Stimulated activated CD4-positive, alpha-beta T cell treated with anti-CD3 and anti-CD28 coated beads, TNF-alpha, amount 100 ng/mL, for 48 hours (primary cell): ENCODE data around the gene ACTG1.
"Not testable (repeated sequence)": the region's sequence is repeated elsewhere in the genome, so short reads cannot be mapped to it uniquely, and the experiment has no call there.

Experiments used
- DNase-seq, 3 donors: peaks; one replicate each; pipeline ENCODE4 v3.0.0-alpha.2; 2020; ENCODE audit warnings: low read depth in 3 of 3

The ACTG1 gene

GRCh38 chr17:81532490-81533287 lies 20.1 kb upstream of the ACTG1 start:
- no peak for DNase-seq

- DNase-seq = not testable (repeated sequence)
Observed at GRCh38 chr17:81531998-81532404, 19.4 kb upstream of the ACTG1 start.

- DNase-seq = not testable (repeated sequence)
Observed at GRCh38 chr17:81531013-81531412, 18.4 kb upstream of the ACTG1 start.

- DNase-seq = no peak
Observed at GRCh38 chr17:81529437-81529803, 16.8 kb upstream of the ACTG1 start.

GRCh38 chr17:81528651-81529436 lies 16.2 kb upstream of the ACTG1 start:
- no peak for DNase-seq

- no peak for DNase-seq
Observed at GRCh38 chr17:81528384-81528650, 15.7 kb upstream of the ACTG1 start.

- no peak for DNase-seq
Observed at GRCh38 chr17:81527591-81528383, 15.2 kb upstream of the ACTG1 start, which contains the start of gene FSCN2. Gene FSCN2, plus strand, starts transcription at chr17:81528377. Its CDS starts 155 bp downstream, at chr17:81528532.

GRCh38 chr17:81526662-81527571 lies 14.3 kb upstream of the ACTG1 start:
- DNase-seq = no peak

- DNase-seq = no peak
Observed at GRCh38 chr17:81524865-81525159, 12.2 kb upstream of the ACTG1 start.

GRCh38 chr17:81524039-81524864 lies 11.7 kb upstream of the ACTG1 start:
- no peak for DNase-seq

- no peak for DNase-seq
Observed at GRCh38 chr17:81523402-81524038, 10.9 kb upstream of the ACTG1 start.

- no peak for DNase-seq
Observed at GRCh38 chr17:81522491-81523401, 10.1 kb upstream of the ACTG1 start.

- no peak for DNase-seq
Observed at GRCh38 chr17:81520021-81520901, 7.7 kb upstream of the ACTG1 start.

GRCh38 chr17:81519284-81520020 lies 6.9 kb upstream of the ACTG1 start:
- peak in 1 of 3 donors; percentile 53 for DNase-seq

- no peak for DNase-seq
Observed at GRCh38 chr17:81518785-81519283, 6.2 kb upstream of the ACTG1 start.

- no peak for DNase-seq
Observed at GRCh38 chr17:81518113-81518784, 5.7 kb upstream of the ACTG1 start.
